Measurements from ENCODE around the gene SRP68.

SRP68 gene

GRCh38 chr17:76025294-76025693 lies 47.0 kb downstream of the SRP68 start:
- TF ChIP-seq POLR2AphosphoS5 (IDR thresholded peaks at IDR 0.05; ENCODE audit: low read depth, low read length): no peak
- no peak for TF ChIP-seq TAF1 (IDR thresholded peaks at IDR 0.05; ENCODE audit: borderline replicate concordance, insufficient read depth, low read length)
- no peak for TF ChIP-seq FOXP2 (optimal IDR thresholded peaks at IDR 0.05; ENCODE audit: borderline replicate concordance, extremely low read depth, extremely low read length, insufficient read depth)
- TF ChIP-seq REST (IDR thresholded peaks at IDR 0.05; ENCODE audit: insufficient read depth in 1 of 2, low read depth in 2 of 2, low read length in 2 of 2): no peak
- TF ChIP-seq SIN3A (IDR thresholded peaks at IDR 0.05; ENCODE audit: borderline replicate concordance, insufficient read depth, low read length): no peak

GRCh38 chr17:76024353-76024752 lies 48.0 kb downstream of the SRP68 start:
- TF ChIP-seq TAF1 (IDR thresholded peaks at IDR 0.05; ENCODE audit: borderline replicate concordance, insufficient read depth, low read length) (no peak), POLR2AphosphoS5 (IDR thresholded peaks at IDR 0.05; ENCODE audit: low read depth, low read length) (no peak), FOXP2 (optimal IDR thresholded peaks at IDR 0.05; ENCODE audit: borderline replicate concordance, extremely low read depth, extremely low read length, insufficient read depth) (no peak), REST (IDR thresholded peaks at IDR 0.05; ENCODE audit: insufficient read depth in 1 of 2, low read depth in 2 of 2, low read length in 2 of 2) (no peak), SIN3A (IDR thresholded peaks at IDR 0.05; ENCODE audit: borderline replicate concordance, insufficient read depth, low read length) (no peak)

- TF ChIP-seq REST (IDR thresholded peaks at IDR 0.05; ENCODE audit: insufficient read depth in 1 of 2, low read depth in 2 of 2, low read length in 2 of 2) (no peak), TAF1 (IDR thresholded peaks at IDR 0.05; ENCODE audit: borderline replicate concordance, insufficient read depth, low read length) (no peak), SIN3A (IDR thresholded peaks at IDR 0.05; ENCODE audit: borderline replicate concordance, insufficient read depth, low read length) (no peak), POLR2AphosphoS5 (IDR thresholded peaks at IDR 0.05; ENCODE audit: low read depth, low read length) (no peak), FOXP2 (optimal IDR thresholded peaks at IDR 0.05; ENCODE audit: borderline replicate concordance, extremely low read depth, extremely low read length, insufficient read depth) (no peak)
These were observed 48.4 kb downstream of the SRP68 start for GRCh38 chr17:76023900-76024237.

GRCh38 chr17:76022973-76023899 lies 49.1 kb downstream of the SRP68 start:
- TF ChIP-seq POLR2AphosphoS5 (IDR thresholded peaks at IDR 0.05; ENCODE audit: low read depth, low read length) (no peak), REST (IDR thresholded peaks at IDR 0.05; ENCODE audit: insufficient read depth in 1 of 2, low read depth in 2 of 2, low read length in 2 of 2) (no peak), SIN3A (IDR thresholded peaks at IDR 0.05; ENCODE audit: borderline replicate concordance, insufficient read depth, low read length) (no peak), FOXP2 (optimal IDR thresholded peaks at IDR 0.05; ENCODE audit: borderline replicate concordance, extremely low read depth, extremely low read length, insufficient read depth) (no peak), TAF1 (IDR thresholded peaks at IDR 0.05; ENCODE audit: borderline replicate concordance, insufficient read depth, low read length) (no peak)
